K562 (cell line): Measurements from ENCODE around the gene PPP1R9B. TPM values are rescaled to one million over a fixed set of nuclear protein-coding genes. Genes with fewer than 3 reads are reported as not detected.

Source experiments
- ATAC-seq: fragments of 200-7000 bp; cut with Tn5 transposase; 3 replicates; pipeline ENCODE4 v1.9.1; 2020; ENCODE audit warnings: moderate library complexity
- BruUV-seq: library from RNA; stranded (reverse); fragments of 400-500 nt; replicated peaks from 2 replicates; lab custom pipeline; 2021; lab: Mats Ljungman, UMichigan
- CTCF ChIA-PET: fragments of 300-600 bp; formaldehyde crosslinking; extraction: SDS; loops from one replicate; lab custom pipeline; 2021; ENCODE audit warnings: low intra/inter-chr PET ratio; lab: Yijun Ruan, JAX
- POLR2A ChIA-PET: fragments of 300-600, 350-650 bp; sonication (Branson Sonifier 250); formaldehyde crosslinking; extraction: SDS; loops from one replicate; lab custom pipeline; 2021; ENCODE audit warnings: antibody characterized with exemption, inconsistent platforms; lab: Yijun Ruan, JAX
- DNase-seq, 4 experiments: peaks; one replicate each; pipeline versions ENCODE4 v3.0.0 to v3.0.0-alpha.2; 2011 to 2018; ENCODE audit warnings: low spot score in 3 of 4, mixed read lengths in 3 of 4; ENCODE audit errors: extremely low read depth in 1 of 4
- FAIRE-seq: peaks from 2 replicates; lab custom pipeline; 2011; peaks lifted over from hg19 to GRCh38; lab: Jason Lieb, UNC
- H2AFZ ChIP-seq: 2 replicates; pipeline ENCODE4 v1.6.0; 2011; ENCODE audit warnings: low read depth, low read length, control low read depth, inconsistent platforms
- H3K27ac ChIP-seq: fragments of 200-600 bp; 3 replicates; pipeline ENCODE4 v1.8.0; 2011; ENCODE audit warnings: low read depth, mild to moderate bottlenecking, control low read depth, inconsistent platforms, low read length, moderate library complexity, mixed read lengths; ENCODE audit errors: extremely low read depth
- H3K27me3 ChIP-seq, 2 experiments: fragments of 300-600 bp in 1 of 2; 2 replicates in 1 of 2; 3 replicates in 1 of 2; pipeline versions ENCODE4 v1.6.0 to v1.8.0; 2011; ENCODE audit warnings: inconsistent platforms in 2 of 2, low read length in 2 of 2, mild to moderate bottlenecking in 1 of 2, mixed read lengths in 1 of 2, moderate library complexity in 1 of 2; ENCODE audit not compliant: control insufficient read depth in 2 of 2, insufficient read depth in 2 of 2
- H3K36me3 ChIP-seq: fragments of 300-600 bp; 3 replicates; pipeline ENCODE4 v1.8.0; 2011; ENCODE audit warnings: mild to moderate bottlenecking, low read length, inconsistent platforms; ENCODE audit not compliant: control insufficient read depth, insufficient read depth
- H3K4me1 ChIP-seq, 2 experiments: fragments of 200-600 bp in 1 of 2; replicated peaks in 1 of 2; 2 replicates in 1 of 2; 3 replicates in 1 of 2; pipeline versions ENCODE4 v1.5.1 to v1.8.0; 2011; ENCODE audit warnings: inconsistent platforms in 2 of 2, low read length in 2 of 2, mild to moderate bottlenecking in 1 of 2, mixed read lengths in 1 of 2, moderate library complexity in 1 of 2; ENCODE audit not compliant: control insufficient read depth in 2 of 2, insufficient read depth in 2 of 2
- H3K4me2 ChIP-seq: 2 replicates; pipeline ENCODE4 v1.6.1; 2011; ENCODE audit warnings: low read length, control low read depth, inconsistent platforms, mixed read lengths; ENCODE audit not compliant: insufficient read depth
- H3K4me3 ChIP-seq: fragments of 200-600 bp; sonication (generic), shearing (Covaris generic); 2 replicates; pipeline ENCODE4 v1.5.1; 2016; ENCODE audit warnings: control low read depth, inconsistent platforms
- H3K79me2 ChIP-seq: fragments of 200-600 bp; 3 replicates; pipeline ENCODE4 v1.8.0; 2011; ENCODE audit warnings: low read length, inconsistent platforms; ENCODE audit not compliant: control insufficient read depth, insufficient read depth
- H3K9ac ChIP-seq, 2 experiments: 2 replicates each; pipeline versions ENCODE4 v1.6.0 to v1.6.1; 2011; ENCODE audit warnings: low read depth in 2 of 2, low read length in 2 of 2, control low read depth in 1 of 2, inconsistent platforms in 1 of 2, mild to moderate bottlenecking in 1 of 2, mixed read lengths in 1 of 2; ENCODE audit not compliant: insufficient read depth in 1 of 2
- H3K9me1 ChIP-seq: one replicate; pipeline ENCODE4 v1.6.0; 2011; ENCODE audit warnings: inconsistent platforms, mild to moderate bottlenecking, low read length, moderate library complexity; ENCODE audit not compliant: control insufficient read depth, insufficient read depth
- H3K9me3 ChIP-seq: replicated peaks from 2 replicates; pipeline ENCODE4 v1.5.1; 2011; ENCODE audit warnings: low read depth, low read length, inconsistent platforms; ENCODE audit not compliant: control insufficient read depth, insufficient read depth
- H4K20me1 ChIP-seq: replicated peaks from 2 replicates; pipeline ENCODE4 v1.6.1; 2011; ENCODE audit warnings: low read length, inconsistent platforms, mixed read lengths; ENCODE audit not compliant: control insufficient read depth, insufficient read depth
- ETV1 ChIP-seq: fragments of 450-650 bp; conservative IDR thresholded peaks from 2 replicates; pipeline ENCODE4 v1.6.1; 2016; ENCODE audit warnings: missing genetic modification characterization, control low read depth, low read depth, missing compliant biosample characterization
- ILF3 ChIP-seq: fragments of 450-650 bp; IDR thresholded peaks from 2 replicates; pipeline ENCODE4 v1.6.1; 2018; ENCODE audit warnings: antibody characterized with exemption, mild to moderate bottlenecking, moderate library complexity, borderline replicate concordance
- MTA3 ChIP-seq: fragments of 450-650 bp; formaldehyde crosslinking; IDR thresholded peaks from 2 replicates; pipeline ENCODE4 v1.6.1; 2017; ENCODE audit warnings: mild to moderate bottlenecking, borderline replicate concordance
- NCOA4 ChIP-seq: fragments of 450-650 bp; IDR thresholded peaks from 2 replicates; pipeline ENCODE4 v1.6.1; 2018; ENCODE audit warnings: mild to moderate bottlenecking; ENCODE audit not compliant: partially characterized antibody
- POLR2A ChIP-seq: fragments of 450-650 bp; conservative IDR thresholded peaks from 2 replicates; pipeline ENCODE4 v1.6.1; 2016
- POU5F1 ChIP-seq: fragments of 150-350 bp; IDR thresholded peaks from 2 replicates; pipeline ENCODE4 v1.6.1; 2014; ENCODE audit warnings: borderline replicate concordance, low read length, low read depth, mild to moderate bottlenecking; ENCODE audit not compliant: partially characterized antibody
- SRSF7 ChIP-seq: fragments of 200-400 bp; formaldehyde crosslinking; optimal IDR thresholded peaks from 2 replicates; pipeline ENCODE3; 2017; ENCODE audit warnings: mild to moderate bottlenecking, low read depth, low read length
- ZNF668 ChIP-seq: fragments of 250-450 bp; sonication (Bioruptor Pico); IDR thresholded peaks from 2 replicates; pipeline ENCODE4 v1.8.0; 2022; ENCODE audit warnings: mild to moderate bottlenecking, inconsistent platforms
- WGBS: fragments of 100-300 bp; shearing (Covaris generic); methylation state at CpG from one replicate; pipeline ENCODE4 v1.1.6; 2016; ENCODE audit warnings: low coverage, mixed read lengths; ENCODE audit not compliant: insufficient coverage; ENCODE audit errors: missing lambda C conversion rate; 5-methylcytosine and 5-hydroxymethylcytosine counted together
- in situ Hi-C: fragments of 300-500 bp; cut with MboI; formaldehyde crosslinking; loops from 4 replicates; pipeline ENCODE4 v1.15.0; 2018; ENCODE audit warnings: inconsistent platforms, mixed read lengths
- intact Hi-C: fragments of 100-400 bp; cut with micrococcal nuclease; formaldehyde crosslinking; loops from 2 replicates; pipeline ENCODE4 v1.14.2; 2022
- polyA plus RNA-seq, 8 experiments: library from polyadenylated mRNA; depleted of rRNA in 4 of 8; stranded (reverse) in 5 of 8; unstranded in 3 of 8; fragments of >200 nt; fragmentation: Nextera tagmentation in 2 of 8; fragmentation: Illumina TruSeq in 1 of 8; extraction: Ambion mirVana in 2 of 8; extraction: Trizol in 1 of 8; gene quantifications; 2 replicates each; pipeline versions ENCODE4 v1.2.1 to v1.2.3, GENCODE V29; 2011 to 2014; ENCODE audit warnings: inconsistent platforms in 1 of 8, missing spikeins in 1 of 8
- total RNA-seq, 7 experiments: library from RNA; depleted of rRNA in 6 of 7; stranded (reverse); fragments of >200 nt in 6 of 7; fragmentation: Illumina TruSeq in 2 of 7; extraction: Trizol in 2 of 7; gene quantifications; 2 replicates each; pipeline versions ENCODE4 v1.2.1 to v1.2.3, GENCODE V29; 2011 to 2021; ENCODE audit warnings: low replicate concordance in 1 of 7
- TF ChIP-seq, protein P1 (sequence below): fragments of 450-650 bp; IDR thresholded peaks from 2 replicates; pipeline ENCODE4 v1.7.0; 2016; ENCODE audit warnings: borderline replicate concordance
- TF ChIP-seq, protein P2 (sequence below): fragments of 250-450 bp; sonication (Bioruptor Pico); IDR thresholded peaks from 2 replicates; pipeline ENCODE4 v1.8.0; 2021; ENCODE audit warnings: borderline replicate concordance, mild to moderate bottlenecking, moderate library complexity; ENCODE audit not compliant: poor library complexity, severe bottlenecking
- TF ChIP-seq, protein P3 (sequence below): fragments of 450-650 bp; formaldehyde crosslinking; IDR thresholded peaks from 2 replicates; pipeline ENCODE4 v1.4.0; 2022; ENCODE audit warnings: missing genetic modification characterization

The PPP1R9B gene
- total and polyA plus RNA-seq, 9 of the 15 experiments (the other 6 are each of a cell fraction or from before 2014, with no cell fraction given), result 0.10 to 63.5 (median 24.7) TPM

DNA sequence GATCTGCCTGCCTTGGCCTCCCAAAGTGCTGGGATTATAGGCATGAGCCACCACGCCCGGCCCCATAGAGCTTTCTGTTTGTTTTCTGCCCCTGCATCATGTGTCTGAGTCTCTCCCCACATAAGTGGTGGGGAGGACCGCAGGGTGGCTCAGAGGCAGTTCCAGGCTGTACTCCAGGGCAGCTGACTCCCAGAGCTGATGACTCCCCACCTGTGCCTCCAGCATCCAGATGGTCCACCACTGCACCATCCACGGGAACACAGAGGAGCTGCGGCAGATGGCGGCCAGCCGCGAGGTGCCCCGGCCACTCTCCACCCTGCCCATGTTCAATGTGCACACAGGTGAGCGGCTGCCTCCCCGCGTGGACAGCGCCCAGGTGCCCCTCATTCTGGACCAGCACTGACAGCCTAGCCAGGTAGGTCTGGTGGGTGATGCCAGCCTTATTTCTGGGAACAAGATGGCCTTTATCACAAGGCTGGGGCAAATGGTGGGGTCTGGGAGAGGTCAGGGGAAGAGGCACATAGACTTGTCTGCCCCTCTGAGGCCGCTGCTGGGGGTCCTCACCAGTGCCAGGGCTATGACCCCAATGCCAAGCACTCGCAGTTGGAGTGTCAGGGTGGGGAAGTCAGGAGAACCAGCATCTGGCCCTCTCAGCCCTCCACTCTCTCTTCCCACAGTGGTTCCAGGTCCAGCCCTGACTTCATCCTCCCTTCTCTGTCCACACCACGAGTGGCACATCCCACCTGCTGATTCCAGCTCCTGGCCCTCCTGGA lies 24.7 kb upstream of the PPP1R9B start:
- Histone ChIP-seq H3K9ac (peak overlapping the region in 1 of 2 experiments; percentile 43; a peak in 2 of 4 replicates), H3K27me3 (peaks cover 2 to 11% of the 10 kb centered on the region in 2 experiments; a peak in 2 of 5 replicates), H2AFZ (no peak overlapping the region), H3K27ac (no peak overlapping the region), H3K36me3 (no peaks in the 10 kb centered on the region), H4K20me1 (peaks cover 9% of the 10 kb centered on the region), H3K4me1 (peaks cover 5 to 18% of the 10 kb centered on the region in 2 experiments; a peak in 3 of 5 replicates), H3K9me3 (no peaks in the 10 kb centered on the region), H3K4me3 (no peak overlapping the region), H3K79me2 (no peaks in the 10 kb centered on the region), H3K9me1 (no peaks in the 10 kb centered on the region), H3K4me2 (no peak overlapping the region)
- WGBS, result 31% methylated on average over 13 of the region's 16 CpGs
- no peak for DNase-seq
- ATAC-seq, result no peak
- no peak for FAIRE-seq
- intact Hi-C loops, result no loop called here
- no peak for TF ChIP-seq MTA3
- ChIA-PET CTCF (no interaction called here), POLR2A (interaction anchor here (0.6 kb wide), 1 partner anchor 191 kb away, joined by 3 read pairs; no protein-coding TSS in a partner anchor)
- no TSS peak for BruUV-seq
- in situ Hi-C loops, result no loop called here

DNA sequence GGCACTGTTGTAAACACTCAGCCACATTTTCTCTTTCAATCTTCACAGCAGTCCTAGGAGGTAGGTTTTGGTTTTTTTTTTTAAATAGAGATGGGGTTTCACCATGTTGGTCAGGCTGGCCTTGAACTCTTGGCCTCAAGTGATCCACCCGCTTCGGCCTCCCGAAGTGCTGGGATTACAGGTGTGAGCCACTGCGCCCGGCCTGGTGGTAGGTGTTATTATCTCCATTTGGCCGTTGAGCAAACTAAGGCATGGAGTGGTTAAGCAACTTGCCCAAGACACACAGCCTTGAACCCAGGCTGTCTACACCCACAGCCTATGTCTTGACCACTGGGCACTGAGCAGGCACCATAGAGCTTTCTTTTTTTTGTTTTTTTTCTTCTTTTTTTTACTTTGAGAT lies 24.0 kb upstream of the PPP1R9B start:
- no peaks in the 10 kb centered on the region for H3K79me2 ChIP-seq
- in situ Hi-C loops, result no loop called here
- H3K4me3 ChIP-seq, result no peak overlapping the region
- no peak overlapping the region for H3K27ac ChIP-seq
- 57% methylated on average over 6 of the region's 6 CpGs for WGBS
- intact Hi-C loops, result no loop called here
- H3K4me2 ChIP-seq, result no peak overlapping the region
- no peak overlapping the region for H3K9ac ChIP-seq
- ChIA-PET POLR2A (no interaction called here), CTCF (no interaction called here)
- FAIRE-seq (no peak), DNase-seq (no peak), ATAC-seq (no peak)
- peaks cover 2 to 11% of the 10 kb centered on the region in 2 experiments; a peak in 2 of 5 replicates for H3K27me3 ChIP-seq
- no peak overlapping the region for H2AFZ ChIP-seq
- H3K4me1 ChIP-seq, result peaks cover 5 to 18% of the 10 kb centered on the region in 2 experiments; a peak in 3 of 5 replicates
- no TSS peak for BruUV-seq
- no peaks in the 10 kb centered on the region for H3K9me3 ChIP-seq
- peaks cover 13% of the 10 kb centered on the region for H4K20me1 ChIP-seq
- no peaks in the 10 kb centered on the region for H3K9me1 ChIP-seq
- no peaks in the 10 kb centered on the region for H3K36me3 ChIP-seq
- TF ChIP-seq, protein P1, sequence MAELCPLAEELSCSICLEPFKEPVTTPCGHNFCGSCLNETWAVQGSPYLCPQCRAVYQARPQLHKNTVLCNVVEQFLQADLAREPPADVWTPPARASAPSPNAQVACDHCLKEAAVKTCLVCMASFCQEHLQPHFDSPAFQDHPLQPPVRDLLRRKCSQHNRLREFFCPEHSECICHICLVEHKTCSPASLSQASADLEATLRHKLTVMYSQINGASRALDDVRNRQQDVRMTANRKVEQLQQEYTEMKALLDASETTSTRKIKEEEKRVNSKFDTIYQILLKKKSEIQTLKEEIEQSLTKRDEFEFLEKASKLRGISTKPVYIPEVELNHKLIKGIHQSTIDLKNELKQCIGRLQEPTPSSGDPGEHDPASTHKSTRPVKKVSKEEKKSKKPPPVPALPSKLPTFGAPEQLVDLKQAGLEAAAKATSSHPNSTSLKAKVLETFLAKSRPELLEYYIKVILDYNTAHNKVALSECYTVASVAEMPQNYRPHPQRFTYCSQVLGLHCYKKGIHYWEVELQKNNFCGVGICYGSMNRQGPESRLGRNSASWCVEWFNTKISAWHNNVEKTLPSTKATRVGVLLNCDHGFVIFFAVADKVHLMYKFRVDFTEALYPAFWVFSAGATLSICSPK, result no peak
- TF ChIP-seq, protein P2, sequence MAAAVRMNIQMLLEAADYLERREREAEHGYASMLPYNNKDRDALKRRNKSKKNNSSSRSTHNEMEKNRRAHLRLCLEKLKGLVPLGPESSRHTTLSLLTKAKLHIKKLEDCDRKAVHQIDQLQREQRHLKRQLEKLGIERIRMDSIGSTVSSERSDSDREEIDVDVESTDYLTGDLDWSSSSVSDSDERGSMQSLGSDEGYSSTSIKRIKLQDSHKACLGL (CRISPR knock-in tag), result no peak
- TF ChIP-seq ETV1 (tag) (no peak), POLR2A (no peak), SRSF7 (no peak), ZNF668 (CRISPR knock-in tag) (no peak), ILF3 (no peak), POU5F1 (no peak), NCOA4 (no peak)
- TF ChIP-seq, protein P3, sequence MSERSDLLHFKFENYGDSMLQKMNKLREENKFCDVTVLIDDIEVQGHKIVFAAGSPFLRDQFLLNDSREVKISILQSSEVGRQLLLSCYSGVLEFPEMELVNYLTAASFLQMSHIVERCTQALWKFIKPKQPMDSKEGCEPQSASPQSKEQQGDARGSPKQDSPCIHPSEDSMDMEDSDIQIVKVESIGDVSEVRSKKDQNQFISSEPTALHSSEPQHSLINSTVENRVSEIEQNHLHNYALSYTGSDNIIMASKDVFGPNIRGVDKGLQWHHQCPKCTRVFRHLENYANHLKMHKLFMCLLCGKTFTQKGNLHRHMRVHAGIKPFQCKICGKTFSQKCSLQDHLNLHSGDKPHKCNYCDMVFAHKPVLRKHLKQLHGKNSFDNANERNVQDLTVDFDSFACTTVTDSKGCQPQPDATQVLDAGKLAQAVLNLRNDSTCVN (CRISPR knock-in tag), result no peak
